Measurements from ENCODE around the gene IRF3. TPM values are rescaled to one million over a fixed set of nuclear protein-coding genes. Genes with fewer than 3 reads are reported as not detected.
A peak's percentile ranks its signal among the peaks of the same experiment; 100 is the strongest.

Gene IRF3
- total RNA-seq, 6 experiments from 2014 or later, result 29.6 to 41.8 (median 35.3) TPM

DNA sequence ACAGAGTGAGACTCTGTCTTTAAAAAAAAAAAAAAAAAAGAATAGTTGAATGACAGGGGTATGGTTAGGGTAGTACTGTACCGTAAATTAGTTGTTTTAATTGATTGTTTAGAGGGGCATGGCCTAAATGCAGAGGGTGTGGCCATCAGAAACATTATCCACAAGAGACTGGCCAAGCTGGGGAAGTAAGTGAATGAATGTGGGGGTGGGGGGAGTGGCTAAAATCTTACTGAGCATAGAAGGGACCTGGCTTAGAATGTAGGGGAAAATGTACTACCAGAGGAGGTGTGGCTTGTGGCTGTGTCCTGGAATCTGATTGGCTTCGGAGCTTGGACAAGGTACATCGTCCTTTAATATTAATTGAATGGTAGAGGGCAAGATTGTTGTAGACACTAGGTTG is 3.9 kb upstream of the IRF3 start:
- 88% methylated on average over 3 of the region's 3 CpGs for WGBS (ENCODE audit: insufficient coverage, low coverage, low lambda C conversion rate, missing lambda C conversion rate)
- ATAC-seq, result no peak
- TF ChIP-seq CTCF (IDR thresholded peaks at IDR 0.05), result no peak
- TF ChIP-seq POLR2A (IDR thresholded peaks at IDR 0.05), result no peak
- H3K27ac ChIP-seq, result no peak overlapping the region
- no peaks in the 10 kb centered on the region for H3K36me3 ChIP-seq
- DNase-seq, result no peak
- no peaks in the 10 kb centered on the region for H3K27me3 ChIP-seq
- H3K9me3 ChIP-seq, result no peaks in the 10 kb centered on the region
- intact Hi-C loops (cut with DNase I), result loop anchor here in 1 of 2 donors (10.0 kb wide), 1 partner anchor 75 kb away; the partner anchor contains the start of gene PRR12
- H3K4me3 ChIP-seq, result no peak overlapping the region
- H3K4me1 ChIP-seq, result peaks cover 0 to 15% (median 0%) of the 10 kb centered on the region in 4 donors

GRCh38 chr19:49667473-49667872 is 1.8 kb upstream of the IRF3 start:
- no peak overlapping the region for H3K4me3 ChIP-seq
- WGBS (ENCODE audit: insufficient coverage, low coverage, low lambda C conversion rate, missing lambda C conversion rate), result 80% methylated on average over 1 of the region's 2 CpGs
- no peak for TF ChIP-seq CTCF (IDR thresholded peaks at IDR 0.05)
- no peak for TF ChIP-seq POLR2A (IDR thresholded peaks at IDR 0.05)
- peaks cover 0 to 2% (median 0%) of the 10 kb centered on the region in 4 donors for H3K36me3 ChIP-seq
- no peaks in the 10 kb centered on the region for H3K9me3 ChIP-seq
- ATAC-seq, result no peak
- H3K27me3 ChIP-seq, result no peaks in the 10 kb centered on the region
- DNase-seq, result no peak
- H3K4me1 ChIP-seq, result peaks cover 0 to 22% (median 5%) of the 10 kb centered on the region in 4 donors
- intact Hi-C loops (cut with DNase I), result loop anchor here in 1 of 2 donors (10.0 kb wide), 1 partner anchor 73 kb away; the partner anchor contains the start of gene PRR12
- no peak overlapping the region for H3K27ac ChIP-seq

GRCh38 chr19:49666120-49666444 is 425 bp upstream of the IRF3 start:
- intact Hi-C loops (cut with DNase I), result loop anchor here in 1 of 2 donors (10.0 kb wide), 1 partner anchor 71 kb away; the partner anchor contains the start of gene PRR12

DNA sequence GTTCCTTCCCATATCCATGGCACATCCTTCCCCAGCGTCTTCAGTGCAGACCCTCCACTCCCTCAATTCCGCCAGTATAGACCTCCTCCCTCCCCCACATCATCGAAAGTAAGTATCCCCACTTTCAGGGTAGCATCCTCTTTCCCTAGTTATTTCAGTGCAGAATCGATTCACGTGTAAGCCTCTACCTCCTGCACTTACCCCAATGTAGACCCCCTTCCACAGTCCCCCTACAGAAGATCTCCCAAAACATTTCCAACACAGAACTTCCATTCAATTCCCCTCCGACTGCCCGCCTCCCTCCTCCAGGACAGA is 664 bp downstream of the IRF3 start:
- ATAC-seq (no peak), DNase-seq (no peak)
- H3K27ac ChIP-seq, result peak overlapping the region; percentile 54 to 82 (median 67)
- H3K9me3 ChIP-seq, result no peaks in the 10 kb centered on the region
- peak overlapping the region; percentile 59 to 79 (median 68) for H3K4me3 ChIP-seq
- 0% methylated on average over 7 of the region's 7 CpGs for WGBS (ENCODE audit: insufficient coverage, low coverage, low lambda C conversion rate, missing lambda C conversion rate)
- H3K4me1 ChIP-seq, result peaks cover 0 to 14% (median 5%) of the 10 kb centered on the region in 4 donors
- TF ChIP-seq CTCF (IDR thresholded peaks at IDR 0.05), result no peak
- TF ChIP-seq POLR2A (IDR thresholded peaks at IDR 0.05), result no peak
- H3K27me3 ChIP-seq, result no peaks in the 10 kb centered on the region
- intact Hi-C loops (cut with DNase I), result loop anchor here in 1 of 2 donors (10.0 kb wide), 1 partner anchor 70 kb away; the partner anchor contains the start of gene PRR12
- H3K36me3 ChIP-seq, result peaks cover 0 to 21% (median 7%) of the 10 kb centered on the region in 4 donors

More at GRCh38 chr19:49666120-49666444, 425 bp upstream of the IRF3 start:
- Histone ChIP-seq H3K9me3 (no peaks in the 10 kb centered on the region), H3K27me3 (no peaks in the 10 kb centered on the region), H3K4me1 (peaks cover 0 to 14% (median 5%) of the 10 kb centered on the region in 4 donors), H3K4me3 (peak overlapping the region; percentile 59 to 79 (median 68)), H3K36me3 (peaks cover 0 to 13% (median 7%) of the 10 kb centered on the region in 4 donors), H3K27ac (peak overlapping the region in 2 of 3 donors; percentile 29 to 82)
- TF ChIP-seq POLR2A (IDR thresholded peaks at IDR 0.05) (no peak), CTCF (IDR thresholded peaks at IDR 0.05) (no peak)
- 1% methylated on average over 9 of the region's 9 CpGs for WGBS (ENCODE audit: insufficient coverage, low coverage, low lambda C conversion rate, missing lambda C conversion rate)
- DNase-seq, result no peak
- no peak for ATAC-seq

All from right lobe of liver (tissue), 6 donors.